Activated CD4-positive, alpha-beta T cell treated with anti-CD3 and anti-CD28 coated beads, Interleukin-2, amount 10 ng/mL, durations not matched to agents 24 days and 14 days (primary cell): Measurements from ENCODE around the gene ARHGEF26. TPM values are rescaled to one million over a fixed set of nuclear protein-coding genes. Genes with fewer than 3 reads are reported as not detected.

ENCODE experiments used
- DNase-seq: peaks from one replicate; pipeline ENCODE4 v3.0.0; 2022
- H3K27ac Mint-ChIP-seq: one replicate; pipeline ENCODE4 v1.8.0; 2022; ENCODE audit warnings: mild to moderate bottlenecking, mixed read lengths
- H3K27me3 Mint-ChIP-seq: one replicate; pipeline ENCODE4 v1.8.0; 2022; ENCODE audit warnings: mixed read lengths
- H3K36me3 Mint-ChIP-seq: one replicate; pipeline ENCODE4 v1.8.0; 2022; ENCODE audit warnings: low read depth, mild to moderate bottlenecking, mixed read lengths
- H3K4me1 Mint-ChIP-seq: one replicate; pipeline ENCODE4 v1.8.0; 2021; ENCODE audit warnings: mixed read lengths
- H3K4me3 Mint-ChIP-seq: one replicate; pipeline ENCODE4 v1.8.0; 2022; ENCODE audit warnings: mild to moderate bottlenecking, moderate library complexity, mixed read lengths
- H3K9me3 Mint-ChIP-seq: one replicate; pipeline ENCODE4 v1.8.0; 2021; ENCODE audit warnings: mixed read lengths
- intact Hi-C: fragments of 100-400 bp; cut with micrococcal nuclease; formaldehyde crosslinking; loops from one replicate; pipeline ENCODE4 v1.15.1; 2023
- total RNA-seq: library from RNA; stranded (reverse); gene quantifications from 2 replicates; pipeline ENCODE4 v1.2.3, GENCODE V29; 2022

ARHGEF26 gene
- total RNA-seq, 1 donor from 2014 or later: 0.12 TPM

GRCh38 chr3:154220462-154220861, 99.3 kb downstream of the ARHGEF26 start:
- H3K27me3 Mint-ChIP-seq: peaks cover 7% of the 10 kb centered on the region
- no peak overlapping the region for H3K27ac Mint-ChIP-seq
- H3K4me1 Mint-ChIP-seq: no peaks in the 10 kb centered on the region
- no peak for DNase-seq
- intact Hi-C loops: no loop called here
- H3K9me3 Mint-ChIP-seq: no peaks in the 10 kb centered on the region
- H3K4me3 Mint-ChIP-seq: no peak overlapping the region
- H3K36me3 Mint-ChIP-seq: no peaks in the 10 kb centered on the region

- intact Hi-C loops: no loop called here
- H3K27me3 Mint-ChIP-seq: peaks cover 9% of the 10 kb centered on the region
Measured at GRCh38 chr3:154223519-154223918, 102.3 kb downstream of the ARHGEF26 start.

GRCh38 chr3:154224366-154224765, 103.2 kb downstream of the ARHGEF26 start:
- no peak overlapping the region for H3K27ac Mint-ChIP-seq
- peaks cover 9% of the 10 kb centered on the region for H3K27me3 Mint-ChIP-seq
- H3K4me1 Mint-ChIP-seq: no peaks in the 10 kb centered on the region
- H3K4me3 Mint-ChIP-seq: no peak overlapping the region
- intact Hi-C loops: no loop called here
- H3K36me3 Mint-ChIP-seq: no peaks in the 10 kb centered on the region
- no peaks in the 10 kb centered on the region for H3K9me3 Mint-ChIP-seq
- no peak for DNase-seq

More at GRCh38 chr3:154223519-154223918, 102.3 kb downstream of the ARHGEF26 start:
- H3K9me3 Mint-ChIP-seq: no peaks in the 10 kb centered on the region
- no peaks in the 10 kb centered on the region for H3K36me3 Mint-ChIP-seq
- DNase-seq: no peak
- H3K4me3 Mint-ChIP-seq: no peak overlapping the region
- H3K4me1 Mint-ChIP-seq: no peaks in the 10 kb centered on the region
- no peak overlapping the region for H3K27ac Mint-ChIP-seq

- H3K36me3 Mint-ChIP-seq: no peaks in the 10 kb centered on the region
- intact Hi-C loops: no loop called here
- H3K27ac Mint-ChIP-seq: no peak overlapping the region
Measured at GRCh38 chr3:154224866-154225265, 103.7 kb downstream of the ARHGEF26 start.

GRCh38 chr3:154225536-154225935, 104.3 kb downstream of the ARHGEF26 start:
- peaks cover 10% of the 10 kb centered on the region for H3K27me3 Mint-ChIP-seq
- H3K9me3 Mint-ChIP-seq: no peaks in the 10 kb centered on the region
- DNase-seq: no peak
- no peak overlapping the region for H3K27ac Mint-ChIP-seq
- no peaks in the 10 kb centered on the region for H3K36me3 Mint-ChIP-seq
- no peak overlapping the region for H3K4me3 Mint-ChIP-seq
- no peaks in the 10 kb centered on the region for H3K4me1 Mint-ChIP-seq
- intact Hi-C loops: no loop called here

More at GRCh38 chr3:154224866-154225265, 103.7 kb downstream of the ARHGEF26 start:
- no peaks in the 10 kb centered on the region for H3K9me3 Mint-ChIP-seq
- H3K27me3 Mint-ChIP-seq: peaks cover 9% of the 10 kb centered on the region
- DNase-seq: no peak
- H3K4me3 Mint-ChIP-seq: no peak overlapping the region
- no peaks in the 10 kb centered on the region for H3K4me1 Mint-ChIP-seq

- Mint-ChIP-seq H3K27me3 (peaks cover 10% of the 10 kb centered on the region), H3K4me3 (no peak overlapping the region), H3K27ac (no peak overlapping the region), H3K4me1 (no peaks in the 10 kb centered on the region), H3K36me3 (no peaks in the 10 kb centered on the region), H3K9me3 (no peaks in the 10 kb centered on the region)
- intact Hi-C loops: no loop called here
- no peak for DNase-seq
Measured at GRCh38 chr3:154227531-154227930, 106.3 kb downstream of the ARHGEF26 start.

GRCh38 chr3:154228561-154229216, 107.5 kb downstream of the ARHGEF26 start:
- DNase-seq: no peak
- Mint-ChIP-seq H3K4me3 (no peak overlapping the region), H3K36me3 (no peaks in the 10 kb centered on the region), H3K9me3 (no peaks in the 10 kb centered on the region), H3K4me1 (no peaks in the 10 kb centered on the region), H3K27ac (no peak overlapping the region), H3K27me3 (peaks cover 4% of the 10 kb centered on the region)
- intact Hi-C loops: no loop called here

- Mint-ChIP-seq H3K4me1 (no peaks in the 10 kb centered on the region), H3K27ac (no peak overlapping the region), H3K4me3 (no peak overlapping the region), H3K36me3 (no peaks in the 10 kb centered on the region), H3K27me3 (peaks cover 4% of the 10 kb centered on the region), H3K9me3 (no peaks in the 10 kb centered on the region)
- intact Hi-C loops: no loop called here
- DNase-seq: no peak
Measured at GRCh38 chr3:154229217-154229590, 108.0 kb downstream of the ARHGEF26 start.

- Mint-ChIP-seq H3K27me3 (peaks cover 2% of the 10 kb centered on the region), H3K9me3 (no peaks in the 10 kb centered on the region), H3K27ac (no peak overlapping the region), H3K4me3 (no peak overlapping the region), H3K36me3 (no peaks in the 10 kb centered on the region), H3K4me1 (peaks cover 9% of the 10 kb centered on the region)
- intact Hi-C loops: loop anchor here (5.0 kb wide), 1 partner anchor 113 kb away; the partner anchor contains the start of gene ARHGEF26
- no peak for DNase-seq
Measured at GRCh38 chr3:154235330-154235729, 114.1 kb downstream of the ARHGEF26 start.

GRCh38 chr3:154236331-154236730, 115.1 kb downstream of the ARHGEF26 start:
- no peaks in the 10 kb centered on the region for H3K9me3 Mint-ChIP-seq
- no peak for DNase-seq
- H3K4me3 Mint-ChIP-seq: no peak overlapping the region
- H3K27me3 Mint-ChIP-seq: peaks cover 2% of the 10 kb centered on the region
- intact Hi-C loops: loop anchor here (5.0 kb wide), 1 partner anchor 114 kb away; the partner anchor contains the start of gene ARHGEF26
- no peak overlapping the region for H3K27ac Mint-ChIP-seq
- H3K4me1 Mint-ChIP-seq: peaks cover 9% of the 10 kb centered on the region
- no peaks in the 10 kb centered on the region for H3K36me3 Mint-ChIP-seq

- no peaks in the 10 kb centered on the region for H3K36me3 Mint-ChIP-seq
- no peak overlapping the region for H3K27ac Mint-ChIP-seq
- no peak overlapping the region for H3K4me3 Mint-ChIP-seq
- intact Hi-C loops: no loop called here
- no peaks in the 10 kb centered on the region for H3K9me3 Mint-ChIP-seq
- no peak for DNase-seq
- H3K4me1 Mint-ChIP-seq: peaks cover 9% of the 10 kb centered on the region
- H3K27me3 Mint-ChIP-seq: no peaks in the 10 kb centered on the region
Measured at GRCh38 chr3:154240235-154240634, 119.0 kb downstream of the ARHGEF26 start.

- intact Hi-C loops: no loop called here
- DNase-seq: no peak
- Mint-ChIP-seq H3K4me1 (peaks cover 9% of the 10 kb centered on the region), H3K27ac (no peak overlapping the region), H3K36me3 (peaks cover 3% of the 10 kb centered on the region), H3K9me3 (no peaks in the 10 kb centered on the region), H3K4me3 (no peak overlapping the region), H3K27me3 (no peaks in the 10 kb centered on the region)
Measured at GRCh38 chr3:154241496-154241895, 120.3 kb downstream of the ARHGEF26 start.

- intact Hi-C loops: no loop called here
- H3K36me3 Mint-ChIP-seq: peaks cover 6% of the 10 kb centered on the region
- DNase-seq: no peak
- no peak overlapping the region for H3K4me3 Mint-ChIP-seq
- no peak overlapping the region for H3K27ac Mint-ChIP-seq
- H3K9me3 Mint-ChIP-seq: no peaks in the 10 kb centered on the region
- H3K4me1 Mint-ChIP-seq: peaks cover 7% of the 10 kb centered on the region
- no peaks in the 10 kb centered on the region for H3K27me3 Mint-ChIP-seq
Measured at GRCh38 chr3:154242766-154243165, 121.6 kb downstream of the ARHGEF26 start.

GRCh38 chr3:154243353-154243752, 122.2 kb downstream of the ARHGEF26 start:
- H3K36me3 Mint-ChIP-seq: peaks cover 6% of the 10 kb centered on the region
- no peak for DNase-seq
- no peaks in the 10 kb centered on the region for H3K9me3 Mint-ChIP-seq
- H3K4me1 Mint-ChIP-seq: peaks cover 3% of the 10 kb centered on the region
- H3K27me3 Mint-ChIP-seq: no peaks in the 10 kb centered on the region
- intact Hi-C loops: no loop called here
- H3K4me3 Mint-ChIP-seq: no peak overlapping the region
- no peak overlapping the region for H3K27ac Mint-ChIP-seq

- no peak for DNase-seq
- no peaks in the 10 kb centered on the region for H3K4me1 Mint-ChIP-seq
- intact Hi-C loops: no loop called here
- H3K4me3 Mint-ChIP-seq: no peak overlapping the region
- peaks cover 11% of the 10 kb centered on the region for H3K36me3 Mint-ChIP-seq
- H3K9me3 Mint-ChIP-seq: no peaks in the 10 kb centered on the region
- H3K27ac Mint-ChIP-seq: no peak overlapping the region
- no peaks in the 10 kb centered on the region for H3K27me3 Mint-ChIP-seq
Measured at GRCh38 chr3:154244644-154245043, 123.5 kb downstream of the ARHGEF26 start.
